ENCODE measurements around the gene ZNF669.

DNA sequence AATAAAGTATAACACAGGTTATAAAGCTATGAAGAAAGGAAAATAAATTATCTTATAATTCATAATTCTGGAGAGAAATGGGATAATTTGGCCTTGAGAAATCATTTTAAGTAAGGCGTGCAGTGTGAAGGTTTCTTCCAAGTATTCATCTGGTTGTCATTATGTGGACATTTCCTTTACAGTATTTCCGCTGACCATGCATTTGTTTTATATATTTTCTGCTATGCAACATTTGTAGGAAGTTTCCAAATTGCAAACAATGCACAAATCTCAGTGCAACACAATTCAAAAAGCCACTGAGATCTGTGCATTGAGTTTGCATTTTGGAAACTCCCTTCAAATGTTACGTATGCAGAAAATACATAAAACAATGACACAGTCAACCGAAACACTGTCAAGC, 43.4 kb downstream of the ZNF669 start:
- TF ChIP-seq POLR2AphosphoS5 (IDR thresholded peaks at IDR 0.05; ENCODE audit: borderline replicate concordance, low read depth, low read length), result no peak
- TF ChIP-seq EZH2 (IDR thresholded peaks at IDR 0.05), result no peak
